ENCODE data around the gene AATF.

AATF gene

DNA sequence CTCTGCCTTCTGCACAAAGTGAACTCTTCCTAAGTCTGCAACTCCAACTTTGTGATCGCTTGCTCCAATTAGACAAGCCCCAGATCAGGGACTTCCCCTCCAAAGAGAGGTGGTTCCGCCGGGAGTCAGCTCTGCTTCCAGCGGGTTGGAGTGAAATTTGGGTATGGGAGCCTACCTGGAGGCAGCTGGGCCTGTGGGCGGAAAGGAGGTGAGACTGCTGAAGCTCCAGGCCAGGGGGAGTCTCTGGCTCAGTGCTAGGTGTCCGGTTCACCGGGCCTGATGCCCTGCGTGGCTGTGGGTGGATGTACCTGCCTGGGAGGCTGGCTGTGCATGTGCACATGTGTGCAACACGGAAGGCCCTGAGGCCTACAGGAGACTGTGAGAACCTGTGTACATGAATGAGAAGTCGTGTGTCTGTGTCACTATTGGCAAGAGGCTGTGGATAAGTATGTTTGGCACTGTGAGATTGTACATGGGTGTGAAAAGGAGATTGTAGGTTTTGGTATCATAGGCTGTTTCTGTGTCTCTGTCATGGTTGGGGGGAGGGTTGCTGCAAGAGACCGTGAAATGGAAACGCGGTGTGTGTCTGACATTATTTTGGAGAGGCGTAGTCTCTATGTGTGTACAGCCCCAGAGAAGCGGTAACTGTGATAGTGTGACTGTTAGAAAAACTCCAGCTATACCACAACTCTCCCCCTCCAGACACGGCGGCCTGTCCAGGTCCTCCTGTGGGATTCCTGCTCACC lies 7.3 kb upstream of the AATF start:
- DNase-seq (ENCODE audit: low read depth in 2 of 2), result no peak

DNA sequence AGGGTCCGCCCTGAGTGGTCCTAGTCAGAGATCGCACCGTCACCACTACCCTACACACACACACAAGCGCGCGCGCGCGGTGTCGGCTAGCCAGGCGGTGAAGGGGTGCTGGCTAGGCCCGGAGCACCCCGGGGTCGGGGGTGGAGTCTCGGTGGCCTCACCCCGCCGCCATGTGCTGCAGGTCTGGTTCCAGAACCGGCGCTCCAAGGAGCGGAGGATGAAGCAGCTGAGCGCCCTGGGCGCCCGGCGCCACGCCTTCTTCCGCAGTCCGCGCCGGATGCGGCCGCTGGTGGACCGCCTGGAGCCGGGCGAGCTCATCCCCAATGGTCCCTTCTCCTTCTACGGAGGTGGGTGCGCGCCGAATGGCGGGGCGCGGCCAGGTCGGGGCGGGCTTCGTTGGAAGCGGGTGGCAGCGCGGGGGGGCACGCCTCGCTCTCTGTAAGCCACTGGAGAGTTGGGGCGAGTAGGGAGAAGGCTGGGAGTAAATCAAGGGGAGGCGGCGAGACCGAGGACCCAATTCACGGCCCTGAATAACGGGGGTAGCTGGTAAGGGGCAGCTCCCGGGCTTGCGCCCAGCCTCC lies 6.6 kb upstream of the AATF start:
- DNase-seq (ENCODE audit: low read depth in 2 of 2), result no peak

DNA sequence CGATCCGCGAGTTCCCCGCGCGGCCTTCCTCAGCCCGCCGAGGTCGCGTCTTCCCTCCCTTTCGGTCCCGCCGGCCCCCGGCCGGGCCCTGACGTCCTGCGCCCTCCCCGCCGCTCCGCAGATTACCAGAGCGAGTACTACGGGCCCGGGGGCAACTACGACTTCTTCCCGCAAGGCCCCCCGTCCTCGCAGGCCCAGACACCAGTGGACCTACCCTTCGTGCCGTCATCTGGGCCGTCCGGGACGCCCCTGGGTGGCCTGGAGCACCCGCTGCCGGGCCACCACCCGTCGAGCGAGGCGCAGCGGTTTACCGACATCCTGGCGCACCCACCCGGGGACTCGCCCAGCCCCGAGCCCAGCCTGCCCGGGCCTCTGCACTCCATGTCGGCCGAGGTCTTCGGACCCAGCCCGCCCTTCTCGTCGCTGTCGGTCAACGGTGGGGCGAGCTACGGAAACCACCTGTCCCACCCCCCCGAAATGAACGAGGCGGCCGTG lies 6.1 kb upstream of the AATF start:
- DNase-seq (ENCODE audit: low read depth in 2 of 2), result no peak

DNA sequence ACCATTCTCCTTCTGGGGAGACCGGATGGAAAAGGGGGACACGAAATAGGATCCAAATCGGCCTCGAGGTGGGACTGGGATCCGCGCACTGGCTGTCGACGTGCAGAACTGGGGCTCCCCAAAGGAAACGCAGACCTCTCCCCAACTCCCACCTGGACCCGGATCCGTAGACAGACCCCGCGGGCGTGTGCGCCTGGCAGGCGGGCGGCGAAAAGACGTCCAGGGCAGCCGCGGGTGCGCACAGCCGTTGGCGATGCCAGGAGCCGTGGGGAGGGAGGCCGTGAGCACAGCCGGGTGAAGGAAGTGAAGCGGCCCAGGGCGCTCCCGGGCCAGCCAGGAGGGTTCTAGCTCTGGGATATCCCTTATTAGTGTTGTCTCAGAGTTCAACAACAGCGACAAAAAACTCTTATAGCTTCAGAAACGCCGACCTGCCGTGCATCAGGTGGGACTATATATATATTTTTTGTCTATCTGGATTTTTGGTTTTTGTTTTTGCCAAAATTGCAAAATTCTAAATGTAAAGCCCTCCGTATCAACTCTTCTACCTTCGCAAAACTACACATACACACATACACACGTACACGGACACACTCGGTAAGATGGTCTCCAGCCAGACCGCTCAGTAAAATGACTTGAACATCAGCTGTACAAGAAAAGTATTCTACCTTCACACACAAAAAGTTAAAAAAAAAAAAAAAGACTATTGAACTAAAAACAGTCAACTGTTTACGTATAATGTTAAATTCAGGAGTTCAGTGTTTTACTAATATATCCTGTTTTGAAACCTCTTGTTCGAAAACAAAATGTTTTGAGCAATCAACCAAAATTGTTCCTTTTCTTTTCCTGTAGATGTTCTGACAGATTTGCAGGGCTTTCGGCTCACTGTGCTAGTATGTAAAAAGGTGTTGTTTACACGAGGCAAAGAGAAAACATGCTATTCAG lies 5.2 kb upstream of the AATF start:
- no peak for DNase-seq (ENCODE audit: low read depth in 2 of 2)

DNA sequence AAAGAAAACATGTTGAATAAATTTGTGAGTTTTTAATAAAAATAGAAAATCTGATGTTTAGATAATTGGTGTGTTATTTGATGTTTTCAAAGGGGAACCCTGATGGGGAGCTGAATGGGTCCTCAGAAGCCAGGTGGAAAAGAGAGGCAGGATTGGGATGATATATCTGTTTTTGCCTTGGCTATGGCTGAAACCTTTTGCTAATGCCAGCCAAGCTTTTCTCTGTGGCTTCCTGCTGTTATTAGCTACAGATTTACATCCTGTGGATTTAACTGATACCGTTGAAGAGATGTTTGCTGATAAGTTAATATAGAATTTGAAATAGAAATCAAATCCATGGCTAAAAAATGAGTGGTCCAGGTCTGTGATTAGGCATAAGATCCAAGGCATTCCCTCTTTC lies 4.2 kb upstream of the AATF start:
- no peak for DNase-seq (ENCODE audit: low read depth in 2 of 2)

DNA sequence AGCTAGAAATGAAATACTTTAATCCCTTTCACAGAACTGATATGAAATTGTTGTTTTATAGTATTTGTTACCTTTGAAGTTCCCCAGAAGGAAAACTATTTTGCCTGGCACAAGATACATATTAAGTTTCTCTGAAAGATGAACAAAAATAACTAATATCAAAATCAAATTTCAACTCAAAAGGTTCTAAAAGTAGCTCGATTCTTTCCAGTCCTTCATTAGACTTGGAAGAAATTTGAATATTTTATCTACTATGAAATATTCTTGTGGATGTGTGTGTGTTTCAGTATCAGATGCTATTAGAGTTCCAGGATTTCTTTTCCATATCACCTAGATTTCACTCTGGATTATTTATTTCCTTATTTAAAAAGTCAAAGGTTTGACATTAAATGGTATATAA lies 3.6 kb upstream of the AATF start:
- DNase-seq (ENCODE audit: low read depth in 2 of 2), result no peak

DNA sequence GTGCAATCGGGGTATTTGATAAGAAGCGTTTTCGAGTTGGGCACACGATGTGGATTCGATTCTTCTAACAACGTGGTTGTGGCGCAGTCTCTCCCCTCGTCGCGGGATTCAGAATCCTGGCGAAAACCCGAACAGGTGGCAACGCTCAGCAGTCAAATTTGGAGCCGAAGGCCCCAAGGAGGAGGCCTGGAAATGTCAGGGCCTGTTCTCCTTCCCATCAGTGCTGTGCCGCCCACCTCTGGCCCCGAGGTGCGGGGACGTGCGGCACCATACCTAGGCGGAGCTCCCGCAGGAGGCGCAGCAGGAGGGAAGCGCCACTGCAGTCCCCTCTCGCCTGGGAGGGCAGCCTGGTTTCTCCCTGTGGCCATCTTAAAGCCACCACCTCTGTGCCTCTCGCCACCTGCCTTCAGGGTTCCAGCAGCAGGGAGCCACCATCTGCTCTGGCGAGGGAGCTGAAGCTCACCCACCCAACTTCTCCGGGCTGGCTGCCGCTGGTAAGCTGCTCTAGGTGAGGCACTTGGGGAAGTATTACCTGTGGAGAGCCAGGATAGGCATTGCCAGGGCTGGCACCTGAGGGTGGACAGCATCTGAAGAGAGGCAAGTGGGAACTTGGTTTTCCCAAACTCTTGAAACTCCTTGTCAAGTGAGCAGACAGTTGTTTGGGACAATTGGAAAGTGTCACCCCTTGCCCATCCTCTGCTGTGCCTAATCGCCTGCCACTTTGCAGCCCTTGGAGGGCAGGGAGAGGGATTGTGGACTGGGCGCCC lies 2.6 kb upstream of the AATF start:
- DNase-seq (ENCODE audit: low read depth in 2 of 2), result no peak

DNA sequence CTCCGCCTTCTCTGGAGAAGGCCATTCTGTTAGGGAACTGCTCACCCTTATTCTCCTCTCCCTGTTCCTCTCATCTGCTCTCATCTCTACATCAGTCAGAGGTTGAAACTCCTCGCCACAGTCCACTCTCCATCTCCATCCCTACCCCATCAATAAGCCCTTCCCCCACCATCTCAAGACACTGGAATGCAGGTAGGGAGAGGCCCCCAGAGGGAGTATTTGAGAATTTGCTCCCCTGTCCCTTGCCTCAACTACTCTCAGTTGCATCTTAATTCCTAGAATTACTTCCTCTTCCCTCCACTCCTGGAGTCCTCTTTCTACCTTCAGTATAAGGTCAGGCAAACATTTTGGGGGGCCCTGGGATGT lies 2.0 kb upstream of the AATF start:
- no peak for DNase-seq (ENCODE audit: low read depth in 2 of 2)

DNA sequence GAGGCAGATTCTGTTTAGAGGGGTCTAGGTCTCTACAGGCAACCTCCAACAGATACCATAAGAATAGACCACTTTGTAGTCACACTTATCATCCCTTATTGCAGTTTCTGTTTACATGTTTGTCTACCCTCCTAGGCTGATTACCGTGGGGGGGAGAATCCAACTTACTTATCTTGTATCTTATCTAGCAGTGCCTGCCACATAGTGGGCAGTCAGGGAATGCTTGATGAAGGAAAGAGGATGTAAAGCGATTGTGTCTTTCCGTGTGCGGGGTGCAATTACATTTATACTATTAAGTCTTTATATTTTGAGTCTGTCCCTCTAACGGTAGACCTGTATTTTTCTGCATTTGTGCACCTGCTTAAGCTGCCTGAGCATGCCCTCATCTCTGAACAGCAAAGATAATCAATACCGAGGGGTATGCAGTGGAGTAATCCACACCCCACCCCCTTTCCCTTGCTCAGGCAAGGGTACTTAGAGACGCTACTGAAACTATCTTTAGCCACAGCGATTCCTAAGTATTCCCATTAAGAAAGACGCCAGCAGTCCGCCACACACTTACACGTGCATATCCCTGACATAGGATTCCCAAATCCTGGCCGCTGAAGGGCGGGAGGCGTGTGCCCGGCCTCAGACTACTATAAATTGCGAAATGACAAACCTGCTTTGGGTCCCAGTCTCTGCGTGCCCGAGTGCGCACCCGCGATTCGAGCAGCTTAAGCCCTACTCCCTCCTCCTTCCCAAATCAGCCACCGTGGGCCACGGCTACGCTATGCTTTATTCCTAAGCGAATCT lies 635 bp upstream of the AATF start:
- no peak for DNase-seq (ENCODE audit: low read depth in 2 of 2)

DNA sequence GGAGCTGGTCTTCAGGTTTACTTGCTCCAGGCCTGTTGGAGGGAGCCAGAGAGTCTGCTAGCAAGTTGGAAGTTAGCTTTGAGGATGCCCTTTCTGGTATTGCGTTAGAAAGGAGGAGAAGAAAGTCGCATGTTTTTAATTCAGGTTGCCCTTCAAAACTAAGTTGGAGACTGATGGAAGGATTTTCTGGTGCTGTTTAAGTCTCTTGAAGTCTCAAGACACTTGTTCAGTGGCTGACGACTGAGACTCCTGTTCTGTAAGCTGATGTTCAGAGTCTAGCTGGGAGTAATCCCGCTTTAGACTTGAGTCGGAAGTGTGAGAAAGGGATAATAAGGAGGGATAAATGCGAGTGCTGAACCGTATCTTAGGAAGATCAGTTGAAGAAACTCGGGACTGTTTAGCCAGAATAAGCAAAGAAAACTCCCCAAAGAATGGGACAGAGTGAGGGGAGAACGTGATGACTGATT lies 740 bp downstream of the AATF start:
- DNase-seq (ENCODE audit: low read depth in 2 of 2), result no peak

DNA sequence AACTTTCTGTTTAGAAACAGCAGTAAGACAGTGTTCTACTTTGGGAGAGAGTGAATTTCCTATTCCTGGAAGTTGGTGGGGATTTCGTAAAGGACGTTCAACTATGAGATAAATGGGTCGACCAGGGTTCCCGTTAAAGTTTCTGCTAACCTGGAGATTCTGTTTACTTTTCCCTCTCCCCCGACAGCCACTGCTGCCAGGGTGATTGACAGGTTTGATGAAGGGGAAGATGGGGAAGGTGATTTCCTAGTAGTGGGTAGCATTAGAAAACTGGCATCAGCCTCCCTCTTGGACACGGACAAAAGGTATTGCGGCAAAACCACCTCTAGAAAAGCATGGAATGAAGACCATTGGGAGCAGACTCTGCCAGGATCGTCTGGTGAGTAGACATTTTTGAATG lies 1.3 kb downstream of the AATF start:
- no peak for DNase-seq (ENCODE audit: low read depth in 2 of 2)

DNA sequence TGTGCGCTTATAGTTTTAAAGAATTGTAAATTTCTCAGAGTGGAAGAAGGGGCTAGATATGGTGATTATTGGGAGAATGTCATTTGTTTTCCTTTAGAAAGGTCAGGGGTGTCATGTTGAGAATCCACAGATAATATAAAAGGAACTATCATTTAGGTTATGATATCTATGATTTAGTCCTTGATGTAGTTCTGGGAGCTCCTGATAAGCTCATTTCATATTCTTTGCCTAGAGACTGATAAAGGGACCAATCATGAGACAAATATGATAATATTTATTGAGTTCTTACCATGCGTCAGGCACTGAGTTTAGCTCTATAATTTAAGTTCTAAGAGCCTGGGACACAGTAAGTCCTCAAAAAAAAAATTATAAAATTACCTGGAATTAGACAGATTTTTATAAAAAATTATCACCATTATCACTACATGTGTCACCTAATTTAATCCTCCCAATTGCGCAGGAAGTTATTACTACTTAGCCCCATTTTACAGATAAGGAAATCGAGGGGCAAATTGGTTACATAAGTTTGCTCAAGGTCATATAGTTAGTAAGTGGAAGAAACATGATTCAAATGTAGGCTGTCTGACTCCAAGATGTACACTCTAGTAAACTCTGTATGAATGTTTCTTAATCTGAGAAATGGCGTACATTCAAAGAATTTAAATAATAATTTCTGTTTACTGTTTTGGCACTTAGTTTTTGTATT lies 2.5 kb downstream of the AATF start:
- no peak for DNase-seq (ENCODE audit: low read depth in 2 of 2)

DNA sequence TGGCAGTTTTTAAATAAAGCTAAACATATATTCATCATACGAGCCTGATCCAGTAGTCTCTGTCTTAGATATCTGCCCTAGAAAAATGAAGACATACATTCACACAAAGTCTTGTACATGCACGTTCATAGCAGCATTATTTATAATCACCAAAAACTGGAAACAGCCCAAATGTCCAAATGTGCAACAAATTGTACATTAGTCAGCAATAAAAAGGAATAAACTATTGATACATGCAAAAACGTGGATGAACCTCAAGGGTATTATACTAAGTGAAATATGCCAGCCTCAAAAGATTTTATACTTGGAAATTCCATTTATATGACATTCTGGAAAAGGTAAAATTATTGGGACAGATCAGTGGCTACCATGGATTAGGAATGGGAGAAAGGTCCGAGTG lies 22.8 kb downstream of the AATF start:
- no peak for DNase-seq (ENCODE audit: low read depth in 2 of 2)

DNA sequence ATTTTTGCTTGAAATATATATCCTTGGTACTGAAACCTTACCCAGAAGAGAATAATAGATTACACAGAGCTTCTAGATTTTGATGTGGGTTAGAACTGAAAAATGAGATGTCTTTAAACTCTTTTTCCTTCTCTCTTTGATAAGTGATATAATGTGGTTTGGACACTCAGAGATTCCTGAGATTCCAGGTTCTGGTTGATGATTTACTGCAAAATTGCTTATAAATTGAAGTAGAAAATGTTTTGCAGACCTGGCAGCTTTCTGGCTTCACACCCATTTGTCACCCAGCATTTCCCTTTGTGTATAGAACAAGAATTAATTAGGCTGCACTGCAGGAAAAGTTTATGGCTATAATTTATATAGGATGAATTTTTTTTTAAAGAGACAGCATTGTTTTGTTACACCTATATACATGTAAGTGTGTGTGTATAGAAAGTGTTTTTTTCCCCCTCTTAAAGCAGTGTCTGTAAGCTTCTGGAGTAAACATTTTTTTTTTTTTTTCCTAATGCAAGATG lies 23.5 kb downstream of the AATF start:
- DNase-seq (ENCODE audit: low read depth in 2 of 2), result no peak

DNA sequence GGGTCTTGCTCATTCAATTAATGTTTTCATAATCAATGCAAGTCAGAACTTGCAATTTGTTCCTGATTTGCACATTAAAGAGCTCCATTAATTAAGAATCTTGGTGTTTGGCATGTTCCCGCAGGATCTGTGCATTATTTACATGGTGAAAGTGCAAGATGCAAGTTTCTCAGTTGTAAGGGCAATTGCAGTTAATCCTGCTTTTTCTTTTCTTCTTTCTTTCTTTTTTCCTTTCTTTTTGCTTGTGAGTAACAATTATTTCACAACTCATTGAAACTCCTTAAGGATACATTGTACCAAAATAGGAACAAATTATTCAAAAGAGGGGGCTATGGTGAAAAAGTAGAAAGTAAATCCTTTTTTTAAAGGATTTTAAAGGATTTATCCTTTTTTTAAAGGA lies 24.2 kb downstream of the AATF start:
- DNase-seq (ENCODE audit: low read depth in 2 of 2), result no peak

DNA sequence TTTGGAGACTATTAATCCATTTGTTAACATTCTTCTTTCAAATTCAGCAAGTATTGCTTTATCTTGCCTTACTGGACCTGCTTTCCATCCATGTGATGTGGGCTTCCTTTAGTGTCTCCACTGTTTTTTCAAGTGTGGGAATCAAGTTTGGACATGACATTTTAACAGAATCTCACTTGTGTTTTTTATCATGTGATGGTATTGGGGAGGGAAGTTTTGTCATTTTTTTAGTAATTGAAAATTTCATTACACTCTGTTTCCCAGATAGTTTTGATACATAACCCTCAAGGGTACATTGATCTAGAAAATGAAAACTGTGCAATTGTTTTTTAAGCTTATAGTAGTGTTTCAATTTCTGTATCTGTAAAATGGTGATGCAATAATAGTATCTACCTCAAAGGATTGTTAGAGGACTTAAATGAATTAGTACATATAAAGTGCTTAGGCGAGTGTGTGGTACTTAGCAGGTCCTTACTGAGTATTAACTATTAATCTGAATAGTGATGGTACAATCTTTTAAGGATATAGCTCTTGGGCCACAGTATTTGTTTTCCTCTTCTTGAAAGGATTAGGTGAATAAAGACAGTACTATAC lies 27.3 kb downstream of the AATF start:
- no peak for DNase-seq (ENCODE audit: low read depth in 2 of 2)

DNA sequence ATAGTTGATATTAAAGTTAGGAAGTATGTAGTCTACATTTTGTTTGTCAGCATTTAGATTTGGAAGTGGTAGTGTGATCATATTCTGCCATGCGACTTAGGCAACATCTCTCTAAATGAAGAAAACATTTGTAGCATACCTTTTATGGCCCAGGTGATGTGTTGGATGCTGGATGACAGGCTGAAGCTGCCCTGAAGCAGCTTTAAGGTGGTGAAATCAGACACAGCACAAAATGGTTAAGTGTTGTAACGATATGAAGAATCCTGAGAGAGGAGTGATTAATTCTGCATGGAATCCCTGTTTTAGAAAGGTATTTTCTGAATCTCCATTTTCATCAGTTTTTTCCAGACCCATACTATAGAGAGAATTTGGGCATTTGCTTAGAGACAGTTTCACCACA lies 28.3 kb downstream of the AATF start:
- DNase-seq (ENCODE audit: low read depth in 2 of 2), result no peak

DNA sequence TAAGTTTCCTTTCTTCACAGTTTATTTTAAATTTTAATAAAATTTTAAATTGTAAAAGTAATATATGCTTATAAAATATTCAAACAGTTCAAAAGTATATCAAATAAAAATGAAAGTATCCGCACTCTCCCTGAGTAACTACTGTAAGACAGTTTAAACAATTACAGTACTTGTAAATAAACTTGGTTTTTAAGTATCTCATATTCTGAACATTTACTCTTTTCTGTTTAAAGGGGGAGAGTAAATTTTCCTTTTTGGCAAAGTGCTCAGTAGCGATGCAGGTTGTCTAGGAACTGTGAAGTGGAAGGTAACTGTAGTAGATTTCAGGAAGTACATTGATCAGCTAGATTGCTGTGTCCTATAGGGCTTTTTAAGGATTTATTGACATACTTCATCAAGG lies 28.8 kb downstream of the AATF start:
- DNase-seq (ENCODE audit: low read depth in 2 of 2), result no peak

DNA sequence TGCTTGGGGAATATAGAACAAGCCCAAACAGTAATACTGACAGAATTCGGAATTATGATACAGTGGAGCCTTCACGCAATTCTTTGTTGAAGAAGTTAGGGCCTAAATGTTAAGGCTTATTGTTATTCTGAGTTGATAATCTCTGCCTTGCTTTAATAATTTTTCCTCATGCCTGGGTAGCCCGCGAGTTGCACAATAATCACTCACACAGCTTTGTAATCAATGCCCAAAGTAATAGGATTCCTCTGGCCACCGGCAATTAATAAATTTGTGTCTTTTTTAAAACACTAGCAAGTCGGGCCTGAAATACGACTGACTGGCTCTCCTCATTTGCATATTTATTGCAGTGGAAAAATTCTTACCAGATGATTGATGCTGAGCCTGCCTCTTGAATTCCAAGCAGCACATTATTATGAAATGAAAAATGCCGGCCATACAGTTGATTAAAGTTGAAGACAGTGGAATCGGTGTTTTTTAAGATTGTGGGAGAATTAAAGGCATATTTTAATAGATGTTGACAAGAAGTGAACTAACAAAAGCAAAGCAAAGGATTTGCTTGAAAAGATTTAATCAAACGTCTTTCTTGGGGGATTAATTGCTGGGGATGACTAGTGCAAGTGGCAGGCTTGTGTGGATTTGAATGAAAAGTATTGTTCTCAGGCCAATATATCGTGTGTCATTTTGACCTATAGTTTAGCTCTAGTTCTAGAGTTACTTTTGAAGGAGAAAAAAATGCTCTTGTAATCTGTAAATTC lies 30.2 kb downstream of the AATF start:
- no peak for DNase-seq (ENCODE audit: low read depth in 2 of 2)
